ENCODE measurements around the gene BIN1.

Gene BIN1

GRCh38 chr2:127103243-127104165 is 3.5 kb downstream of the BIN1 start:
- no peak for DNase-seq (ENCODE audit: low read depth)

- no peak for DNase-seq (ENCODE audit: low read depth)
Measured at GRCh38 chr2:127102521-127103242, 4.3 kb downstream of the BIN1 start.

GRCh38 chr2:127101756-127102477 is 5.0 kb downstream of the BIN1 start:
- DNase-seq (ENCODE audit: low read depth): no peak

- DNase-seq (ENCODE audit: low read depth): no peak
Measured at GRCh38 chr2:127101048-127101611, 5.8 kb downstream of the BIN1 start.

GRCh38 chr2:127100251-127101047 is 6.5 kb downstream of the BIN1 start:
- no peak for DNase-seq (ENCODE audit: low read depth)

GRCh38 chr2:127098711-127099110 is 8.2 kb downstream of the BIN1 start:
- DNase-seq (ENCODE audit: low read depth): no peak

- no peak for DNase-seq (ENCODE audit: low read depth)
Measured at GRCh38 chr2:127097841-127098651, 8.9 kb downstream of the BIN1 start.

- no peak for DNase-seq (ENCODE audit: low read depth)
Measured at GRCh38 chr2:127097471-127097765, 9.5 kb downstream of the BIN1 start.

- DNase-seq (ENCODE audit: low read depth): no peak
Measured at GRCh38 chr2:127096718-127097470, 10.1 kb downstream of the BIN1 start.

- no peak for DNase-seq (ENCODE audit: low read depth)
Measured at GRCh38 chr2:127096280-127096679, 10.7 kb downstream of the BIN1 start.

GRCh38 chr2:127095784-127096183 is 11.2 kb downstream of the BIN1 start:
- DNase-seq (ENCODE audit: low read depth): no peak

GRCh38 chr2:127095367-127095641 is 11.7 kb downstream of the BIN1 start:
- DNase-seq (ENCODE audit: low read depth): no peak

GRCh38 chr2:127094509-127095366 is 12.2 kb downstream of the BIN1 start:
- no peak for DNase-seq (ENCODE audit: low read depth)

GRCh38 chr2:127093648-127094210 is 13.2 kb downstream of the BIN1 start:
- DNase-seq (ENCODE audit: low read depth): no peak

- DNase-seq (ENCODE audit: low read depth): no peak
Measured at GRCh38 chr2:127092901-127093516, 13.9 kb downstream of the BIN1 start.

GRCh38 chr2:127092306-127092705 is 14.6 kb downstream of the BIN1 start:
- no peak for DNase-seq (ENCODE audit: low read depth)

- DNase-seq (ENCODE audit: low read depth): no peak
Measured at GRCh38 chr2:127091886-127092285, 15.1 kb downstream of the BIN1 start.

GRCh38 chr2:127091148-127091547 is 15.8 kb downstream of the BIN1 start:
- DNase-seq (ENCODE audit: low read depth): no peak
